ENCODE results near the gene GALNS. TPM values are rescaled to one million over a fixed set of nuclear protein-coding genes. Genes with fewer than 3 reads are reported as not detected.

Gene GALNS
- total and polyA plus RNA-seq, 7 experiments from 2014 or later, result 9.8 to 64.3 (median 49.7) TPM

DNA sequence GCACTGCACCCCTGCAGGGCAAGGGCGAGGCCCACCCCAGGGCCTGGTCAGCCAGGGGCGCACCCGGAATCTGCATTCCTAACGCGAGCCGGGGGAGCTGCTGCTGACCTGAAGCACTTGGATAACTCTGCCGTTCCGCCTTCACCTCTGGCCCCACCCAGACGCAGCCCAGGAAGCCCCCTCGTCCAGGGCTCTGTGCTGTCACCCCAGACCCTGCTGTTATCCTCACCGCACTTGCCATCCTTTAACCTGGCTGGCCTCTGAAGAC is 23.0 kb upstream of the GALNS start:
- Histone ChIP-seq H3K9me3 (ENCODE audit: control insufficient read depth in 2 of 3, low read length in 3 of 3) (no peaks in the 10 kb centered on the region), H3K27me3 (ENCODE audit: control insufficient read depth in 2 of 2, insufficient read depth in 2 of 2, low read length in 2 of 2) (no peaks in the 10 kb centered on the region), H3K36me3 (ENCODE audit: control insufficient read depth in 2 of 3, insufficient read depth in 3 of 3, low read length in 3 of 3) (no peaks in the 10 kb centered on the region), H3K4me3 (ENCODE audit: low read length) (no peak overlapping the region), H3K27ac (ENCODE audit: low read depth, low read length) (no peak overlapping the region), H3K4me1 (ENCODE audit: control insufficient read depth in 2 of 2, insufficient read depth in 2 of 2, low read length in 2 of 2) (no peaks in the 10 kb centered on the region)
- H3K9me3 Mint-ChIP-seq, result peaks cover 0 to 2% (median 0%) of the 10 kb centered on the region in 11 donors
- ATAC-seq, result no peak
- CTCF ChIA-PET, result no interaction called here
- intact Hi-C loops (cut with micrococcal nuclease), result no loop called here
- no peak for DNase-seq
- H3K4me1 Mint-ChIP-seq, result peaks cover 0 to 11% (median 0%) of the 10 kb centered on the region in 7 donors
- no peak overlapping the region for H3K4me3 Mint-ChIP-seq
- no peaks in the 10 kb centered on the region for H3K36me3 Mint-ChIP-seq
- POLR2A ChIA-PET, result no interaction called here
- no peak overlapping the region for H3K27ac Mint-ChIP-seq
- H3K27me3 Mint-ChIP-seq, result no peaks in the 10 kb centered on the region

DNA sequence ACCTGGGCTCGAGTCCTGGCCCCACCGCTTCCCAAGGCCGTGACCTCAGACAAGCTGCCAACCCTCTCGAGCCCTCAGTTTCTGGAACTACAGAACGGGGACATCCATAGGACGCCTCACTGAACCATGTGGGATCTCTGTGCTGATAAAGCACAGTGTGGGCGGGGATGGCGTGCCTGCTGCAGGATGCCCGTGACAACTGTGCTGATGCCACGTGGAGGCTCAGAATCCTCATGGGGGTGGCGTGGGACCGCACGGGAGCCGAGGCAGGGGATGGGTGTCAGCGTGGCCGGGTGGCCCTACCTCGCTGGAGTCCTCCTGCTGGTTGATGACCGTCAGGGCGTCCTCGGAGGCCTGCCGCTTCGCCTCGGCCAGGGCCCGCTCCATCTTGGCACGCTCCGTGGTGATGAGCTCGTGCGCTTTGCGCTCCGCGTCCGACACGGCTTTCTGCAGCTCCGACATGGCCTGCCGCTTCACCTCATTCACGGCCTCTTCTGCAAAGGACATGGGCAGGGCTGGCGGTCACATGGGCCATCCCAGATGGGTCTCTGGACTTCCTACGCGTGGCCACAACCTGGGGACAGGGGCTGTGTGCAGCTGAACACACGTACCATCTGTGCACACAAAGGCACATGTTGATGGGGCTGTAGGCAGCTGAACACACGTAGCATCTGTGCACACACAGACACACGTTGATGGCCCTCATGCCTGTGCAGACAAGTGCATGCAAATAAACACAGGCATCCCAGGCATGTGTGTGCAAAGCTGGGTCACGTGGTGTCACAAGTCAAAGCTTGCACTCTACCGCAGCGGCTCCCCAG is 22.4 kb upstream of the GALNS start:
- H3K4me1 Mint-ChIP-seq, result peaks cover 0 to 11% (median 0%) of the 10 kb centered on the region in 7 donors
- H3K4me3 ChIP-seq (ENCODE audit: low read length), result no peak overlapping the region
- ATAC-seq, result no peak
- CTCF ChIA-PET, result no interaction called here
- no peaks in the 10 kb centered on the region for H3K4me1 ChIP-seq (ENCODE audit: control insufficient read depth in 2 of 2, insufficient read depth in 2 of 2, low read length in 2 of 2)
- H3K9me3 Mint-ChIP-seq, result peaks cover 0 to 2% (median 0%) of the 10 kb centered on the region in 11 donors
- no peak overlapping the region for H3K27ac ChIP-seq (ENCODE audit: low read depth, low read length)
- H3K36me3 Mint-ChIP-seq, result no peaks in the 10 kb centered on the region
- H3K27ac Mint-ChIP-seq, result no peak overlapping the region
- no peak for DNase-seq
- H3K36me3 ChIP-seq (ENCODE audit: control insufficient read depth in 2 of 3, insufficient read depth in 3 of 3, low read length in 3 of 3), result no peaks in the 10 kb centered on the region
- no peaks in the 10 kb centered on the region for H3K27me3 Mint-ChIP-seq
- intact Hi-C loops (cut with micrococcal nuclease), result no loop called here
- H3K4me3 Mint-ChIP-seq, result no peak overlapping the region
- no peaks in the 10 kb centered on the region for H3K9me3 ChIP-seq (ENCODE audit: control insufficient read depth in 2 of 3, low read length in 3 of 3)
- no peaks in the 10 kb centered on the region for H3K27me3 ChIP-seq (ENCODE audit: control insufficient read depth in 2 of 2, insufficient read depth in 2 of 2, low read length in 2 of 2)
- POLR2A ChIA-PET, result no interaction called here

DNA sequence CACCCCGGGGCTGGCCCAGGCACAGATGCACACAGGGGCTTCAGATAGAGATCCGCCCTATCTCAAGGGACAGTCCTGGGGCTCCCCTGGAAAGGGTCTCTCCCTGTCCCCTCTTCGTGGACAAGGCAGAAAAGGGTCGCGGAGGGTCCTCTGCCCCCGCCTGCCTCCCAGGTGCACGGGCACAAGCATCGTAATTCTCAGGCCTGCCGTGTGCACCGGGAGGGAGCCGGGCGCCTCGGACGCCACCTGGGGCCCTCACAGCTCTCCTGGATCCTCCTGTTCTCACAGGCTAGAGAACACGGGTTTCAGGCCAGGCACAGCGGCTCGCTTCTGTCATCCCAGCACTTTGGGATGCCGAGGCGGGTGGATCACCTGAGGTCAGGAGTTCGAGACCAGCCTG is 21.6 kb upstream of the GALNS start:
- peaks cover 0 to 2% (median 0%) of the 10 kb centered on the region in 11 donors for H3K9me3 Mint-ChIP-seq
- Histone ChIP-seq H3K4me1 (ENCODE audit: control insufficient read depth in 2 of 2, insufficient read depth in 2 of 2, low read length in 2 of 2) (no peaks in the 10 kb centered on the region), H3K9me3 (ENCODE audit: control insufficient read depth in 2 of 3, low read length in 3 of 3) (no peaks in the 10 kb centered on the region), H3K27ac (ENCODE audit: low read depth, low read length) (no peak overlapping the region), H3K4me3 (ENCODE audit: low read length) (no peak overlapping the region), H3K36me3 (ENCODE audit: control insufficient read depth in 2 of 3, insufficient read depth in 3 of 3, low read length in 3 of 3) (no peaks in the 10 kb centered on the region), H3K27me3 (ENCODE audit: control insufficient read depth in 2 of 2, insufficient read depth in 2 of 2, low read length in 2 of 2) (no peaks in the 10 kb centered on the region)
- no peak overlapping the region for H3K4me3 Mint-ChIP-seq
- H3K4me1 Mint-ChIP-seq, result peaks cover 0 to 10% (median 0%) of the 10 kb centered on the region in 7 donors
- no peaks in the 10 kb centered on the region for H3K27me3 Mint-ChIP-seq
- H3K27ac Mint-ChIP-seq, result no peak overlapping the region
- intact Hi-C loops (cut with micrococcal nuclease), result no loop called here
- no peak for ATAC-seq
- H3K36me3 Mint-ChIP-seq, result no peaks in the 10 kb centered on the region
- ChIA-PET CTCF (no interaction called here), POLR2A (no interaction called here)
- DNase-seq, result no peak

DNA sequence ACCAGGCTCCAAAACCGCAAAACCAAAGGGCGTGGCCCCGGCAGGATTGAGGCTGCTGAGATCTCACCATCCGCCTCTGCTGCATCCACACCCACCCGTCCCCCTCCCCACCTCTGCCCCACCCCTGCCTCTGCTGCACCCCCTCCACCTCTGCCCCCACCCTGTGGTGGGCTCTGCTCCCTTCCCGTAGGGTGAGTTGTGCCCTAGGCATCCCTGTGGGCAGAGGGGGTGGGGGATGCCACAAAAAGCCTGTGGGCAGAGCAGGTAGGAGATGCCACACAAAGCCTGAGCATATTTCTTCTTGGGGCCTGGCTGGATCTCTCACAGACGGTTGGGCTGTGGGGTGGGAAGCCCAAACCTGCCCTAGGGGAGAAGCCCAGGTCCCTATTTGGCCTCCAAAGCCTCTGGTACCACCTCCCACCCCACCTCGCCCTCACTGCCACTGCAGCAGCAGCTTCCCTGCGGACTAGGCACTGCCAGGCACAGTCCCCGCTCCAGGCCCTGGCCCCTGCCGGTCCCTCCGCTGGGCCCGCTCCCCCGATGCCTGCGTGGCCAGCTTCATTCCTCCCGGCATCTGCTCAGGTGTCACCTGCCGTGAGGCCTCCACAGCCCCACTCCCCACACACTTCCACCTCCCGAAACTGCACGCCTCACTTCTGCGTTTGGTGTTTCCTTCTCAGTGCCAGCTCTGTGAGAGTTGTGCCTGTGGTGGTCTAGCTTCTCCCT is 21.0 kb upstream of the GALNS start:
- H3K36me3 Mint-ChIP-seq, result no peaks in the 10 kb centered on the region
- DNase-seq (no peak), ATAC-seq (no peak)
- no peak overlapping the region for H3K4me3 Mint-ChIP-seq
- Histone ChIP-seq H3K27me3 (ENCODE audit: control insufficient read depth in 2 of 2, insufficient read depth in 2 of 2, low read length in 2 of 2) (no peaks in the 10 kb centered on the region), H3K27ac (ENCODE audit: low read depth, low read length) (no peak overlapping the region), H3K4me1 (ENCODE audit: control insufficient read depth in 2 of 2, insufficient read depth in 2 of 2, low read length in 2 of 2) (no peaks in the 10 kb centered on the region), H3K4me3 (ENCODE audit: low read length) (no peak overlapping the region), H3K36me3 (ENCODE audit: control insufficient read depth in 2 of 3, insufficient read depth in 3 of 3, low read length in 3 of 3) (no peaks in the 10 kb centered on the region), H3K9me3 (ENCODE audit: control insufficient read depth in 2 of 3, low read length in 3 of 3) (no peaks in the 10 kb centered on the region)
- no peaks in the 10 kb centered on the region for H3K27me3 Mint-ChIP-seq
- ChIA-PET POLR2A (no interaction called here), CTCF (no interaction called here)
- no peak overlapping the region for H3K27ac Mint-ChIP-seq
- H3K9me3 Mint-ChIP-seq, result peaks cover 0 to 2% (median 0%) of the 10 kb centered on the region in 11 donors
- intact Hi-C loops (cut with micrococcal nuclease), result no loop called here
- peaks cover 0 to 7% (median 0%) of the 10 kb centered on the region in 7 donors for H3K4me1 Mint-ChIP-seq

DNA sequence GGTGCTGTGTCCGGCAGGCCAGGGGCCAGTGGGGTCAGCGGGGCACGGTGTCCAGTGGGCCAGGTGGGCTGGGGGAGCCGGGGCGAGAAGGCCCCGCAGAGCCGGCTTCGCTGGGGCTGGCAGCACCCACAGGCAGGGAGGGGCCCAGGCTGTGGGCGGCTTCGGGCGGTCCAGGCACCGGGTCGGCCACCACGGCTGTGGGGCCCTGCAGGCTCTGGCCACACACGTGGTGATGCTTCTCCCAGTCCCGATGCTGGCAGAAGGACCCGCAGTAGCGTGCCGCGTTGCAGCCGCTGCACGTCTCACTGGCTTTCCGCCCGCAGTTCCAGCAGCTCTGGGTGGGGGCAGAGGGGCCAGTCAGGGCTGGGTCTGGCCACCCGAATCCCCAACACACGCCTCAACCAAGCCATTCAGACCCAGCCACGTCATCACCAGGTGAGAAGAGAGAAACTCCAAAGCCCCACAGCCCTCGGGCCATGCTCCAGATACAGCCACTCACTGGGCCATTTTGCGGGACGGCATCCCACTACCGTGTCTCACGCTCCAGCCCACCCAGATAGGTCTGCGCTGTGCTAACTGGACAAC is 20.3 kb upstream of the GALNS start:
- H3K4me3 Mint-ChIP-seq, result no peak overlapping the region
- H3K4me1 ChIP-seq (ENCODE audit: control insufficient read depth in 2 of 2, insufficient read depth in 2 of 2, low read length in 2 of 2), result no peaks in the 10 kb centered on the region
- CTCF ChIA-PET, result no interaction called here
- no peak overlapping the region for H3K27ac ChIP-seq (ENCODE audit: low read depth, low read length)
- no peak overlapping the region for H3K27ac Mint-ChIP-seq
- H3K9me3 ChIP-seq (ENCODE audit: control insufficient read depth in 2 of 3, low read length in 3 of 3), result no peaks in the 10 kb centered on the region
- H3K36me3 Mint-ChIP-seq, result no peaks in the 10 kb centered on the region
- no peak for DNase-seq
- no peak overlapping the region for H3K4me3 ChIP-seq (ENCODE audit: low read length)
- H3K36me3 ChIP-seq (ENCODE audit: control insufficient read depth in 2 of 3, insufficient read depth in 3 of 3, low read length in 3 of 3), result no peaks in the 10 kb centered on the region
- no peaks in the 10 kb centered on the region for H3K27me3 ChIP-seq (ENCODE audit: control insufficient read depth in 2 of 2, insufficient read depth in 2 of 2, low read length in 2 of 2)
- H3K27me3 Mint-ChIP-seq, result peaks cover 0 to 4% (median 0%) of the 10 kb centered on the region in 5 donors
- POLR2A ChIA-PET, result no interaction called here
- no peak for ATAC-seq
- peaks cover 0 to 1% (median 0%) of the 10 kb centered on the region in 7 donors for H3K4me1 Mint-ChIP-seq
- H3K9me3 Mint-ChIP-seq, result peaks cover 0 to 2% (median 0%) of the 10 kb centered on the region in 11 donors
- intact Hi-C loops (cut with micrococcal nuclease), result no loop called here

DNA sequence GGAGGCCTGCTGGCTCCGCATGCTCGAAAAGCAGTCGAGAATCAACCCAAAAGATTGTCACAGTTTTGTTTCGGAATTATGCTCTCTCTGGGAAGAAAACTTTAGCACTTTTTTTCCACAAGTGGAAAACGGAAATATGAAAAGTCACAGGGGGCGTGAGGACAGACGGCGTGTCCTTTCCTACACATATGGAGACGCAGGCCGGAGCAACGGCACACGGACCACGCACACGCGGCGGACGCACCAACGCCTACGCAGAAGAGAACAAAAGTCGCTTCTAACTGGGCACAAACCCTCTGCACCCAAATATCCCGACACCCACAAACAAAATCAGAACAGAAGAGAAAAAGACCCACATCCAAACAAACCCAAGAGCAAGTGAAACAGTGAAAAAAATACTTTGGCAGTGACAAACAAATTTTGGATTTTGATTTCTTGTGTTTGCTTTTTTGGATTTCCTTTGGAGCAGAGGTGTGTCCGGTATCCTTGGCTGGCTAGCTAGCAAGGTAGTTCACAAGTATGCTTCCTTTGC is 19.0 kb upstream of the GALNS start:
- Histone ChIP-seq H3K27ac (ENCODE audit: low read depth, low read length) (no peak overlapping the region), H3K4me1 (ENCODE audit: control insufficient read depth in 2 of 2, insufficient read depth in 2 of 2, low read length in 2 of 2) (no peaks in the 10 kb centered on the region), H3K4me3 (ENCODE audit: low read length) (no peak overlapping the region), H3K9me3 (ENCODE audit: control insufficient read depth in 2 of 3, low read length in 3 of 3) (no peaks in the 10 kb centered on the region), H3K36me3 (ENCODE audit: control insufficient read depth in 2 of 3, insufficient read depth in 3 of 3, low read length in 3 of 3) (no peaks in the 10 kb centered on the region), H3K27me3 (ENCODE audit: control insufficient read depth in 2 of 2, insufficient read depth in 2 of 2, low read length in 2 of 2) (no peaks in the 10 kb centered on the region)
- Mint-ChIP-seq H3K9me3 (peaks cover 0 to 2% (median 0%) of the 10 kb centered on the region in 11 donors), H3K36me3 (no peaks in the 10 kb centered on the region), H3K27me3 (peaks cover 3 to 12% (median 6%) of the 10 kb centered on the region in 5 donors), H3K4me1 (peaks cover 0 to 6% (median 0%) of the 10 kb centered on the region in 7 donors), H3K4me3 (no peak overlapping the region), H3K27ac (no peak overlapping the region)
- intact Hi-C loops (cut with micrococcal nuclease), result no loop called here
- DNase-seq, result no peak
- CTCF ChIA-PET, result interaction anchor here (0.8 to 1.0 kb wide), 2 partner anchors 9 to 140 kb away, joined by 3 read pairs; no protein-coding TSS in a partner anchor
- ATAC-seq, result no peak
- POLR2A ChIA-PET, result interaction anchor here (0.7 kb wide), 1 partner anchor 18 kb away, joined by 3 read pairs; no protein-coding TSS in a partner anchor

Data from naive thymus-derived CD4-positive, alpha-beta T cell (primary cell).